ENCODE results near the gene FXYD7.
"Not testable (repeated sequence)": the region's sequence is repeated elsewhere in the genome, so short reads cannot be mapped to it uniquely, and the experiment has no call there.

FXYD7 gene

GRCh38 chr19:35142606-35143230 lies 337 bp upstream of the FXYD7 start:
- DNase-seq (ENCODE audit: insufficient read length, low spot score) (no peak), FAIRE-seq (peak; percentile 73)

DNA sequence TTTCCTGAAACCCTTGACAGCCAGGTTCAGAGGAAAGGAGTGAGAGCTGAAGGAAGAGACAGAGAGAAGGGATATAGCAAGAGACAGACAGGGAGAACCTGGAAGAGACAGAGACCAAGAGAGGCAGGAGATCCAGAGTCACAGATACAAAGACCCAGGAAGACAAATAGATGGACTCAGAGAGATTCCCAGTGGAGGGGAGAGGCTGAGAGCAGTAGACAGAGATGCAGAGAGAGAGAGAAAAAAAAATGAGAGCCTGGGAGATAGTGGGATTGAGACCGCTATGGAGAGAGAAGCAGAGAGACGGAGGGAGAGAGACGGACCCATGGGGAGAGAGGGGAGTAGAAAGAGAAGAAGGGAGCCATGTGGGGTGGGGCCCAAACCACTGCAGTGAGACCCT lies 763 bp downstream of the FXYD7 start:
- FAIRE-seq (no peak), DNase-seq (ENCODE audit: insufficient read length, low spot score) (no peak)

GRCh38 chr19:35144259-35144599 lies 1.2 kb downstream of the FXYD7 start:
- no peak for FAIRE-seq
- DNase-seq (ENCODE audit: insufficient read length, low spot score) = no peak

DNA sequence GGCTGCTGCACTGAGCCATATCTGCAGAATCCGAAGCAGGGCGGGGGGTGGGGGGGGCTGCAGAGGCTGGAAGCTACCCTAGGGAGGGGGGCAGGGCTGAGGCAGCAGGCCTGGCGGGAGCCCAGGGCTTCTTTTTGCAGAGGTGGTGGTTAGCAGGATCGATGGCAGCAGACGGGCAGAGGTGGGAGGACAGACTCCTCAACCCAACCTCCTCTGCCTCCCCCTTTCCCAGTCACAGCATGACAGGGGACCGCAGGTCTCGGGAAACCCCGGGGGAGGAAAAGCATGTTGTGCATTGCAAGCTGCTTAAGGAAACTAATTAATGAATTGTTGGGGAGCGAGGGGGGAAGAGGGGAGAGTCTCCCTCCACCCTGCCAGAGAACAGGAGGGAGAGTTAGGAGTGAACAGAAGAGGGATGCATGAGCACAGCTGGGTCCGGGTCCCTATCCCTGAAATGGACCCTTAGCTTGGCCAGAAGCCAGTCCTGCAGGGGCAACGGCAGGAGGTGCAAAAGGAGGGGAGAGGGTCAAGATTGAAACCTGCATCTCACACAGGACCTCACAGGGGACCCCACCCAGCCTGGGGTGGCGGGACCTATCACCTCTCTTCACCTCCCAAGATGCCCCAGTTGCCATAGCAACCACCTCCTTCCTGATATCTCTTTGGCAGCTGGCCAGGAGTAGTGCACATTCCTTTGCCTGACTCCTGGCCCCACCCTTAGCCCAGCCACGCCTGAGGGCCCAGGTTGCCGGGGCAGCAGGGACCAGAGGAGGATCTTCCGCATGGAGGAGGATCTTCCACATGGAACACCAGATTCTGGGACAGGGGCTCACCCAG lies 1.8 kb downstream of the FXYD7 start:
- DNase-seq (ENCODE audit: insufficient read length, low spot score) (no peak), FAIRE-seq (no peak)

- FAIRE-seq = no peak
Measured at GRCh38 chr19:35146746-35147459, 3.8 kb downstream of the FXYD7 start.

GRCh38 chr19:35149463-35149862 lies 6.4 kb downstream of the FXYD7 start:
- DNase-seq (ENCODE audit: insufficient read length, low spot score) = no peak
- no peak for FAIRE-seq

More at GRCh38 chr19:35146746-35147459, 3.8 kb downstream of the FXYD7 start:
- no peak for DNase-seq (ENCODE audit: insufficient read length, low spot score)

GRCh38 chr19:35150445-35150844 lies 7.4 kb downstream of the FXYD7 start:
- FAIRE-seq = no peak
- no peak for DNase-seq (ENCODE audit: insufficient read length, low spot score)

GRCh38 chr19:35151273-35152065 lies 8.4 kb downstream of the FXYD7 start:
- no peak for DNase-seq (ENCODE audit: insufficient read length, low spot score)
- no peak for FAIRE-seq

DNA sequence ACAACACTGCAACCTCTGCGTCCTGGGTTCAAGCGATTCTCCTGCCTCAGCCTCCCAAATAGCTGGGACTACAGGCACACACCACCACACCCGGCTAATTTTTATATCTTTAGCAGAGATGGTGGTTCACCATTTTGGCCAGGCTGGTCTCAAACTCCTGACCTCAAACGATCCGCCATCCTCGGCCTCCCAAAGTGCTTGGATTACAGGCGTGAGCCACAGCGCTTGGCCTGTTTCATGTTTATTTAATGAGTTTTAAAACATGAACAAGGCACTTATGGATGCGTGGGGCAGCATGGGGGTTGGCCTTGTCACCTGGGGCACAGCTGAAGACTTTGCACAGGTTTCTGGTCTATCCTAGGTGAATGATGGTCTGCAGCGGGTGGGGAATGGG lies 10.1 kb downstream of the FXYD7 start:
- FAIRE-seq = not testable (repeated sequence)

DNA sequence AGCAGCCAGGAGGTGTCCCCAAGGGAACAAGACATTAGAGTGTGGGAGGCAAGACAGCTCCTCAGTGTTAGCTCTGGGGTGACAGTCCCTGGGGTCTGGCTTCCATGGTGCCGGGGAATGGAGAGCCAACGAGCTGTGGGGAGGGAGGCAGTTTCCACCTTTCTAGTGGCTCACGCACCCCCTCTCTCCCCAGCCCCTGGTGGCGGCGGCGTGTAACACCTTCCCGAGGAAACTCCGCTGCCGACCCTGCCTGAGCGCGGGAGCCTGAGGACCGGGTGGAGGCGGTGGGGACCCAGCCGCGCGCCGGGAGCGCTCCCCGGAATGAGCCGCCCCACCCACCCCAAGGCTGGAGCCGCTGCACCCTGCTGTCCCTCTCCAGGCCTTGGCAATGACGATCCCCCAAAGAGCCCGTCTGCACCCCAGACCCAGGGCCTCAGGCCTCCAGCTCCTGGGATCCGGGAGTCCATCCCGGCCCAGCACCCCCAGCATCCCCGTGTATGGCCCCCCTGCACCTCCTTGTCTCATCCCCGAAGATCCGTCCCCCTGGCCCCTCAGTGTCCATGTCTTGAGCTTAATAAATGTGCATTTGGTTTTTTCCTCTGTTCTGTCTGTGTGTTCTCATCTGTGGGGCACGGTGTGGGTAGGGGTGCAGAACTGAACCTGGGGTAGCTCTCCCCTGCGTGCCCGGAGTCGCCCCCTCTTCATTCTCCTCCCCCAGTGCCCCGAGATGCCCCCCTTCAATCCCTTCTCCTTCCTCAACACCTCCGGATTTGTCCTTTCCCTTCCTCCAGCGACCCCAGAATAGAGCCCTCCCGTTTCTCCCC lies 10.9 kb downstream of the FXYD7 start:
- FAIRE-seq (peak; percentile 87), DNase-seq (ENCODE audit: insufficient read length, low spot score) (peak; percentile 77)

More for the DNA sequence above, 10.1 kb downstream of the FXYD7 start:
- not testable (repeated sequence) for DNase-seq (ENCODE audit: insufficient read length, low spot score)

DNA sequence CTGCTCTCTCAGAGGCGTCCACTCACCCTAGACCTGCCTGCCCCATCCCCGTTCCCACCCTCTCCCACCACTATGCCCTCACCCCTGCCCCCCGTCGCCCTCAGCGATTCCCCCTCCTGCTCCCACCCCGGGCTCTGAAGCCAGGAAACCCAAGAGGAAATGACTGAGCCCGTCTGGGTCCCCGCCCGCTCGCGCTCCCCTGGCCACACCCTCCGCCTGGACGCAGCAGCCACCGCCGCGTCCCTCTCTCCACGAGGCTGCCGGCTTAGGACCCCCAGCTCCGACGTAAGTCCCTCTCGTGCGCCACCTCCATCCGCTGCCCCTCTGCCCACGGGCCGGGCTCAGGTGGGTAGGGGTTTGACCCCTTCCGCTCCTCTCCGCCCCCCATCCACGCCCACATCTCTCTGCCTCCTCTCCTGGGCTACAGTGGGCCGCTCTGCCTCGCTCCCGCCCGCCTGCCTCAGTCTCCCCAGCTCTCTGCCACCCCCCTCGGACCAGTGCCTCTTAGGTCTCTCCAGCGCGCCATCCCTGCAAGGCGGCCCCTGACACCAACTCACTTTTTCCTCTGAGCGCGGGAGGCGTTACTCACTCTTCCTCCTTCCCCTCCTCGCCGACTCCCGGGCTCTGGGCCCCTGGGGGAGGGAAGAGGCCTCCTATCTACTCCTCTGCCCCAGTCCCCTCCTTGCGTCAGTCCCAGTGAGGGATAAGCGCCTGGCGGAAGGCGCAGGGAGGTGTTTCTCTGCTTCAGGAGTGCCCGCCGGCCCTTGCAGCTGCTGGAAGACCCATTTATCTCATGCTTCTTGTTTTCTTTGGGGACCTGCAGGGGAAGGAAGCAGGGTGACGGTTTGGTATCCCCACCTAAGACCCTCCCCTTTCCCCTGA lies 11.7 kb downstream of the FXYD7 start, which contains the start of gene FXYD5:
TSS of gene FXYD5 (plus strand) at position 211 of the 882 bp plus-strand sequence. CDS start 816 bp downstream, outside the sequence.
- FAIRE-seq = peak; percentile 91
- DNase-seq (ENCODE audit: insufficient read length, low spot score) = peak; percentile 57

DNA sequence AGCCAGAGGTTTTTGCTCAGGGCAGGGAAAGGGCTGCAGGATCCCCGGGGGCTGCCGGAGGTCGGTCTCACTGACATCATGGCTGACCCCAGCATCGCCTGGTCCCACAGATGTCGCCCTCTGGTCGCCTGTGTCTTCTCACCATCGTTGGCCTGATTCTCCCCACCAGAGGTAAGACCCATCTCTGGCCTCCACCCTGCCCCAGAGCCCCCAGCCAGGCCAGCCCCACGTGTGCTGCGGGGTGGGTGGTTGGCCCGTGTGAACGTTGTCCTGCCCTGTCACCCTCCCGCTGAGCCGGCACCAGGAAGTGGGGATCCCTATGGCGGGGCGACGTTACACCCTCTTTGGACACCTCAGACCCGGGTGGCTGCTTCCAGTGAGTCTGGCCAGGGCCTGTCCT lies 12.4 kb downstream of the FXYD7 start:
- DNase-seq (ENCODE audit: insufficient read length, low spot score) (no peak), FAIRE-seq (peak; percentile 28)

DNA sequence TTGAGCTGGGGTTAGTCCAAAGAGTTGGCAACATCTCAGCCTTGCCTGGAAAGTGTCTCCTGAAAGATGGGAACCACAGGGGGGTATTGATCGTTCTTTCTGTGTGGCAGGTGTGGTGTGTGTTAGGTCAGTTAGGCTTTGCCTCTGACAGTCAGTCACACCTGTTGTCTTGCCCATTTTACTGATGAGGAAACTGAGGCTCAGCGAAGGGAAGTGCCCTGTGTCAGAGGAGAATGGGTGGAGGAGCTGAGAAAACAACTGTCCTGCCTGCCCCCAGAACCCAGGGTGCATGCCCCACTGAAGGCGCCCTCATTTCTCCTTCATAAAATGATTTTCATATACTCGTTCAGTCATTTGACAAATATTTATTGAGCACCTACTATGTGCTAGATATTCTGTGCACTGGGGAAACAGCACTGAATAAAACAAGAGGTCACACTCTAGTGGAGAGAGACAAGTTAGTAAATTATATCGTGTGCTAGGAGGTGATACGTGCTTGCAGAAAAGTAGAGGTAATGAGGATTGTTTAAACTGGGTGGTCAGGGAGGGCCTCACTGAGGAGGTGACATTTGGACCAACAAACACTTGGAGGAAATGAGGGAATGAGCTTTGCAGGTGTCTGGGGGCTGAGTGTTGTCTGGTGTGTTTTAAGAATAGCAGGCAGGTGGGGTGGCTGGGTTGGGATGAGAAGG lies 13.1 kb downstream of the FXYD7 start:
- no peak for FAIRE-seq
- no peak for DNase-seq (ENCODE audit: insufficient read length, low spot score)

DNA sequence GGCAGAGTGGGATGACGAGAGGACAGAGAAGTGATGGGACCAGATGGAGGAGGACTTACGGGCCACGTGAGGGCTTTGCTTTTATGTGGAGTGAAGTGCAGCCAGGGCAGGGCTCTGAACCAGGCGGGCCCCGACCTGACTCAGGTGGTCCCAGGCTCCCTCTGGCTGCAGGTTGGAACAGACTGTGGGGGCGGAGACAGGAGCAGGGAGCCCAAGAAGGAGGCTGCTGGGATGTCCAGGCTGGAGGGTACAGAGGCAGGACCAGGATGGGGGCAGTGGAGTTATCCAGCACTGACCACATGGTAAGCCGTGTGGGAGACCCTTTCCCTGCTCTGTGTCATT lies 13.6 kb downstream of the FXYD7 start:
- DNase-seq (ENCODE audit: insufficient read length, low spot score) (no peak), FAIRE-seq (no peak)

DNA sequence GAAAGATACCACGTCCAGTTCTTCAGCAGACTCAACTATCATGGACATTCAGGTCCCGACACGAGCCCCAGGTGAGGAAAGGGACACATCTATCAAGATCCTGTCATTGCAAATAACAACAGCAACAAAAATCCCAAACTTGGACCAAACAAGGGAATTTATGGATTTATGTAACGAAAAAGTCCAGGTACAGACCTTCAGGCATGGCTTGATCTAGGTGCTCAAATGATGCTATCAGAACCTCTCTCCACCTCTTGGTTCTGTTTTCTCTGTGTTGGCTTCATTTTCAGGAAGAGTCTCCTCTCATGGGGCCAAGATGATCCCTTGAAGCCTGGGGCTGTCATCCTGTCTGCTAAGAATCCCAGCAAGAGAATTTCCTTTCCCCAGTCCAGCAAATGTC lies 14.4 kb downstream of the FXYD7 start:
- no peak for DNase-seq (ENCODE audit: insufficient read length, low spot score)
- no peak for FAIRE-seq

DNA sequence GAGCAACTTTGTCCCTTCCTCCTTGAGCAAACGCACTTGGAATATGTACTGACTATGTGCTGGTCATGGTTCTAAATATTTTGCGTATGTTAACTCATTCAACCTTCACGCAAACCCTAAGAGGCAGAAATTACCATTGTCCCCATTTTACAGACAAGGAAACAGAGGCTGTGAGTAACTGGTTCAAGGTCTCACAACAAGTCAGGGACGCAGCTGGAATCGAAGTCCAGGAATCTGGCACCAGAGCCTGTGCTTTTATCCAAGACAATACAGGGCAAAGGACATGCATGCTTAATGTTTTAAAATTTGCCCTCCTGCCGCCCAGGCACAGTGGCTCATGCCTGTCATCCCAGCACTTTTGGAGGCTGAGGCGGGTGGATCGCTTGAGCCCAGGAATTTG lies 16.6 kb downstream of the FXYD7 start:
- no peak for DNase-seq (ENCODE audit: insufficient read length, low spot score)
- no peak for FAIRE-seq

- no peak for DNase-seq (ENCODE audit: insufficient read length, low spot score)
- FAIRE-seq = peak; percentile 31
Measured at GRCh38 chr19:35160629-35161433, 17.8 kb downstream of the FXYD7 start.

- DNase-seq (ENCODE audit: insufficient read length, low spot score) (no peak), FAIRE-seq (no peak)
Measured at GRCh38 chr19:35161434-35161743, 18.3 kb downstream of the FXYD7 start.
